CD4-positive, alpha-beta T cell treated with Interleukin-15 for 4 hours (primary cell): ENCODE measurements around the gene EEFSEC.

Source experiments
- DNase-seq: peaks from one replicate; pipeline ENCODE4 v3.0.0-alpha.2; 2020; ENCODE audit warnings: low spot score

EEFSEC gene

GRCh38 chr3:128334766-128335165, 181.5 kb downstream of the EEFSEC start:
- no peak for DNase-seq

- no peak for DNase-seq
Measured at GRCh38 chr3:128335621-128336296, 182.5 kb downstream of the EEFSEC start.

- no peak for DNase-seq
Measured at GRCh38 chr3:128336337-128337156, 183.3 kb downstream of the EEFSEC start.

GRCh38 chr3:128337305-128337704, 184.0 kb downstream of the EEFSEC start:
- no peak for DNase-seq

- no peak for DNase-seq
Measured at GRCh38 chr3:128338536-128339330, 185.5 kb downstream of the EEFSEC start.

GRCh38 chr3:128339491-128340012, 186.3 kb downstream of the EEFSEC start:
- no peak for DNase-seq

GRCh38 chr3:128340198-128340903, 187.1 kb downstream of the EEFSEC start:
- no peak for DNase-seq

GRCh38 chr3:128340904-128341555, 187.7 kb downstream of the EEFSEC start:
- DNase-seq = no peak

GRCh38 chr3:128341659-128342395, 188.5 kb downstream of the EEFSEC start:
- DNase-seq = no peak

- no peak for DNase-seq
Measured at GRCh38 chr3:128342701-128343180, 189.5 kb downstream of the EEFSEC start.

GRCh38 chr3:128343287-128344051, 190.2 kb downstream of the EEFSEC start:
- no peak for DNase-seq

- DNase-seq = no peak
Measured at GRCh38 chr3:128344052-128344735, 190.9 kb downstream of the EEFSEC start.

GRCh38 chr3:128345196-128345595, 191.9 kb downstream of the EEFSEC start:
- DNase-seq = no peak

GRCh38 chr3:128346562-128346961, 193.3 kb downstream of the EEFSEC start:
- no peak for DNase-seq

- no peak for DNase-seq
Measured at GRCh38 chr3:128347282-128347681, 194.0 kb downstream of the EEFSEC start.

GRCh38 chr3:128348075-128348474, 194.8 kb downstream of the EEFSEC start:
- DNase-seq = no peak

GRCh38 chr3:128348805-128349531, 195.7 kb downstream of the EEFSEC start:
- DNase-seq = no peak

GRCh38 chr3:128349963-128350599, 196.8 kb downstream of the EEFSEC start:
- no peak for DNase-seq
